OCI-LY3 (cell line): ENCODE data around the gene LCN2.

Experiments
- EZH2phosphoT487 ChIP-seq: fragments of 200-600 bp; shearing (Covaris generic); IDR thresholded peaks from 2 replicates; pipeline ENCODE4 v1.6.1; 2018; ENCODE audit warnings: antibody characterized with exemption, mixed run types, low read depth
- TF ChIP-seq, protein P1 (sequence below): fragments of 200-600, 300-600 bp; sonication (generic); IDR thresholded peaks from 2 replicates; pipeline ENCODE4 v1.5.1; 2014; ENCODE audit warnings: antibody characterized with exemption, low read length, low read depth

DNA sequence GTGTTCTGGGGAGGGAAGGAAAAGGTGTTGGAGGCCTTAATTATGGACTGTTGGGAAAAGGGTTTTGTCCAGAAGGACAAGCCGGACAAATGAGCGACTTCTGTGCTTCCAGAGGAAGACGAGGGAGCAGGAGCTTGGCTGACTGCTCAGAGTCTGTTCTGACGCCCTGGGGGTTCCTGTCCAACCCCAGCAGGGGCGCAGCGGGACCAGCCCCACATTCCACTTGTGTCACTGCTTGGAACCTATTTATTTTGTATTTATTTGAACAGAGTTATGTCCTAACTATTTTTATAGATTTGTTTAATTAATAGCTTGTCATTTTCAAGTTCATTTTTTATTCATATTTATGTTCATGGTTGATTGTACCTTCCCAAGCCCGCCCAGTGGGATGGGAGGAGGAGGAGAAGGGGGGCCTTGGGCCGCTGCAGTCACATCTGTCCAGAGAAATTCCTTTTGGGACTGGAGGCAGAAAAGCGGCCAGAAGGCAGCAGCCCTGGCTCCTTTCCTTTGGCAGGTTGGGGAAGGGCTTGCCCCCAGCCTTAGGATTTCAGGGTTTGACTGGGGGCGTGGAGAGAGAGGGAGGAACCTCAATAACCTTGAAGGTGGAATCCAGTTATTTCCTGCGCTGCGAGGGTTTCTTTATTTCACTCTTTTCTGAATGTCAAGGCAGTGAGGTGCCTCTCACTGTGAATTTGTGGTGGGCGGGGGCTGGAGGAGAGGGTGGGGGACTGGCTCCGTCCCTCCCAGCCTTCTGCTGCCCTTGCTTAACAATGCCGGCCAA is 40.8 kb upstream of the LCN2 start:
- TF ChIP-seq, protein P1, sequence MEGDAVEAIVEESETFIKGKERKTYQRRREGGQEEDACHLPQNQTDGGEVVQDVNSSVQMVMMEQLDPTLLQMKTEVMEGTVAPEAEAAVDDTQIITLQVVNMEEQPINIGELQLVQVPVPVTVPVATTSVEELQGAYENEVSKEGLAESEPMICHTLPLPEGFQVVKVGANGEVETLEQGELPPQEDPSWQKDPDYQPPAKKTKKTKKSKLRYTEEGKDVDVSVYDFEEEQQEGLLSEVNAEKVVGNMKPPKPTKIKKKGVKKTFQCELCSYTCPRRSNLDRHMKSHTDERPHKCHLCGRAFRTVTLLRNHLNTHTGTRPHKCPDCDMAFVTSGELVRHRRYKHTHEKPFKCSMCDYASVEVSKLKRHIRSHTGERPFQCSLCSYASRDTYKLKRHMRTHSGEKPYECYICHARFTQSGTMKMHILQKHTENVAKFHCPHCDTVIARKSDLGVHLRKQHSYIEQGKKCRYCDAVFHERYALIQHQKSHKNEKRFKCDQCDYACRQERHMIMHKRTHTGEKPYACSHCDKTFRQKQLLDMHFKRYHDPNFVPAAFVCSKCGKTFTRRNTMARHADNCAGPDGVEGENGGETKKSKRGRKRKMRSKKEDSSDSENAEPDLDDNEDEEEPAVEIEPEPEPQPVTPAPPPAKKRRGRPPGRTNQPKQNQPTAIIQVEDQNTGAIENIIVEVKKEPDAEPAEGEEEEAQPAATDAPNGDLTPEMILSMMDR = no peak
- TF ChIP-seq EZH2phosphoT487 = no peak
